Measurements from ENCODE around the gene SMOC2.

The SMOC2 gene

DNA sequence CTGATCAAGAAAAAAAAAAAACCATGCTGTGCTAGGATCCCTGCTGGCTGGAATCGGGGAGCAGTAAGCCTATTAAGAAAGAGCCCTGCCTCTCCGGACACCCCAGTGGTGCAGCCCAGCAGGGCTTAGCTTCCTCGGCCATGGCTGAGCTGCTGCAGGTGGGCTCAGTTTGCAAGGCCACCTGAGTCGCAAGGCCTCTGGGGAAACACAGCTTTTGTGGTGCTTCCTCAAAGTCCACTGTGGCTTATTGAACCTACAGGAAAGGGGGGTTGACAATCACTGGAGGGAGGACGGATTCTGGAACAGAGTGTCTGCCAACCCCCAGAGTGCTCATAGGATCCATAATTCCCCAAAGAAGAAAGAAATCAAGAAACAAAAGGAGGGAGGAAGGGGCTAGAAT is 240.8 kb downstream of the SMOC2 start:
- Histone ChIP-seq H3K4me1 (ENCODE audit: insufficient read depth, poor library complexity, severe bottlenecking) (peaks cover 18% of the 10 kb centered on the region), H3K27me3 (ENCODE audit: insufficient read depth, poor library complexity, severe bottlenecking) (no peaks in the 10 kb centered on the region), H3K36me3 (ENCODE audit: low read depth) (no peaks in the 10 kb centered on the region), H3K4me3 (ENCODE audit: severe bottlenecking) (no peak overlapping the region), H3K9me3 (ENCODE audit: severe bottlenecking) (no peaks in the 10 kb centered on the region), H3K27ac (ENCODE audit: poor library complexity, severe bottlenecking) (no peak overlapping the region)
- ATAC-seq (ENCODE audit: low read depth) (no peak), DNase-seq (ENCODE audit: low spot score) (no peak)
- TF ChIP-seq, protein P1, sequence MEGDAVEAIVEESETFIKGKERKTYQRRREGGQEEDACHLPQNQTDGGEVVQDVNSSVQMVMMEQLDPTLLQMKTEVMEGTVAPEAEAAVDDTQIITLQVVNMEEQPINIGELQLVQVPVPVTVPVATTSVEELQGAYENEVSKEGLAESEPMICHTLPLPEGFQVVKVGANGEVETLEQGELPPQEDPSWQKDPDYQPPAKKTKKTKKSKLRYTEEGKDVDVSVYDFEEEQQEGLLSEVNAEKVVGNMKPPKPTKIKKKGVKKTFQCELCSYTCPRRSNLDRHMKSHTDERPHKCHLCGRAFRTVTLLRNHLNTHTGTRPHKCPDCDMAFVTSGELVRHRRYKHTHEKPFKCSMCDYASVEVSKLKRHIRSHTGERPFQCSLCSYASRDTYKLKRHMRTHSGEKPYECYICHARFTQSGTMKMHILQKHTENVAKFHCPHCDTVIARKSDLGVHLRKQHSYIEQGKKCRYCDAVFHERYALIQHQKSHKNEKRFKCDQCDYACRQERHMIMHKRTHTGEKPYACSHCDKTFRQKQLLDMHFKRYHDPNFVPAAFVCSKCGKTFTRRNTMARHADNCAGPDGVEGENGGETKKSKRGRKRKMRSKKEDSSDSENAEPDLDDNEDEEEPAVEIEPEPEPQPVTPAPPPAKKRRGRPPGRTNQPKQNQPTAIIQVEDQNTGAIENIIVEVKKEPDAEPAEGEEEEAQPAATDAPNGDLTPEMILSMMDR (IDR thresholded peaks at IDR 0.05; ENCODE audit: poor library complexity, severe bottlenecking) = no peak

DNA sequence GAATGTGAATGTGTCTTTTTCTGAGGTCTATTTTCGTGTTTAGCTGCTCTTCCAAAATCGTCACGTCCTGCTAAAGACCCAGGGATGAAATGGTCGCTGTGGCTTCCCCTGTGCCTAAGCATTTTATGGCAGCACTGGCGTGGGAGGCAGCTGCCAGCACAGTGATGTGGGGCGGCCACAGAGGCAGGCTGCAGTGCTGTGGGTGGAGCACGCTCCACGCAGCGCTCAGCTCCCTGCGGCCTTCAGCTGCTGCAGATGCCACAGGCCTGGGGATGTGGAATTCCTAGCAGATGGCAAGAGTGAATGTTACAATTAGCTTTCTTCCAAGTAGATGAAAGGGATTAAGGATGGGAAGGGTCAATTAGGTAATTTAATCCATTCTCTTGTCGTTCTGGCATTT is 242.6 kb downstream of the SMOC2 start:
- Histone ChIP-seq H3K9me3 (ENCODE audit: severe bottlenecking) (no peaks in the 10 kb centered on the region), H3K27ac (ENCODE audit: poor library complexity, severe bottlenecking) (no peak overlapping the region), H3K4me3 (ENCODE audit: severe bottlenecking) (no peak overlapping the region), H3K4me1 (ENCODE audit: insufficient read depth, poor library complexity, severe bottlenecking) (peaks cover 1% of the 10 kb centered on the region), H3K36me3 (ENCODE audit: low read depth) (no peaks in the 10 kb centered on the region), H3K27me3 (ENCODE audit: insufficient read depth, poor library complexity, severe bottlenecking) (no peaks in the 10 kb centered on the region)
- DNase-seq (ENCODE audit: low spot score) (no peak), ATAC-seq (ENCODE audit: low read depth) (no peak)
- TF ChIP-seq, protein P1 (IDR thresholded peaks at IDR 0.05; ENCODE audit: poor library complexity, severe bottlenecking) = no peak

DNA sequence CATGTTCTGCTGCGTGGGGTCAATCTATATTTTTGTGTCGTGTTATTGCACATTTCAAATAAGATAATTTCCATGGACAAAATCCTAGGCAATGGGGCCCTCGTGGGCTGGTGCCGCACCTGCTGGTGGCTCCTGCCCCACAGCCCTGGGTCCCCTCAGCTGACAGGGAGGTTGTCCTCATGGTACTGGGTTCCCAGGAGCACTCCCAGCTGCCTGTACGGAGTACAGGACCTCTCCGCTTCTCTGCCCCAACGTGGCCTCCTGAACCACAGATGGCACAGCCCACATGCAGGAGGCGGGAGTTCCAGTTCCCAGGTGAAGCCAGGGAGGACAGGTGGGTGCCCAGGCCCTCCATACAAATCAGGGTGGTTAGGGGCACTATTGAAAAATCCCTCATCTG is 243.5 kb downstream of the SMOC2 start:
- TF ChIP-seq, protein P1 (IDR thresholded peaks at IDR 0.05; ENCODE audit: poor library complexity, severe bottlenecking) = no peak

DNA sequence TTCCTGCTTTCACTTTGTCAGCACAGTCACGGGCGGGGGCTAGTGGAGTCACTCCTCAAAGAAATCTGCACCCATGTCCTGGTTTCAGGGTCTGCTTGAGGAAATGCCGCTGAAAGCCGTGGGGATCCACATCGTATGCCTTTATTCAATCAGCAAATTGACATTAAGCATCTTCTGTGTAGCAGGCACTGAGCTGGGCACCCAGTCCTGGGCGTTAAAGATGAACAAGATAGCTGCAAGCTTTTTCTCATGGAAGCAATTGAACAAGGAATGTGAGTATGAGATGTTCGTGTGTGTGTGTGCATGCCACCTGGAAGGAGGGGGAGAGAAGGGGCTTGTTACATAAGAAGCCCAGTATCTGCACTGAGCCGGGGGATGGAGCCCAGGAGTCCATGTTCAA is 243.9 kb downstream of the SMOC2 start:
- no peaks in the 10 kb centered on the region for H3K27me3 ChIP-seq (ENCODE audit: insufficient read depth, poor library complexity, severe bottlenecking)
- H3K4me3 ChIP-seq (ENCODE audit: severe bottlenecking) = no peak overlapping the region
- no peak for ATAC-seq (ENCODE audit: low read depth)
- no peaks in the 10 kb centered on the region for H3K36me3 ChIP-seq (ENCODE audit: low read depth)
- no peaks in the 10 kb centered on the region for H3K4me1 ChIP-seq (ENCODE audit: insufficient read depth, poor library complexity, severe bottlenecking)
- H3K9me3 ChIP-seq (ENCODE audit: severe bottlenecking) = no peaks in the 10 kb centered on the region
- TF ChIP-seq, protein P1 (IDR thresholded peaks at IDR 0.05; ENCODE audit: poor library complexity, severe bottlenecking) = no peak
- DNase-seq (ENCODE audit: low spot score) = no peak
- H3K27ac ChIP-seq (ENCODE audit: poor library complexity, severe bottlenecking) = no peak overlapping the region

More for the DNA sequence above, 243.5 kb downstream of the SMOC2 start:
- no peak overlapping the region for H3K4me3 ChIP-seq (ENCODE audit: severe bottlenecking)
- H3K27me3 ChIP-seq (ENCODE audit: insufficient read depth, poor library complexity, severe bottlenecking) = no peaks in the 10 kb centered on the region
- no peaks in the 10 kb centered on the region for H3K36me3 ChIP-seq (ENCODE audit: low read depth)
- ATAC-seq (ENCODE audit: low read depth) (no peak), DNase-seq (ENCODE audit: low spot score) (no peak)
- H3K27ac ChIP-seq (ENCODE audit: poor library complexity, severe bottlenecking) = no peak overlapping the region
- no peaks in the 10 kb centered on the region for H3K4me1 ChIP-seq (ENCODE audit: insufficient read depth, poor library complexity, severe bottlenecking)
- H3K9me3 ChIP-seq (ENCODE audit: severe bottlenecking) = no peaks in the 10 kb centered on the region

DNA sequence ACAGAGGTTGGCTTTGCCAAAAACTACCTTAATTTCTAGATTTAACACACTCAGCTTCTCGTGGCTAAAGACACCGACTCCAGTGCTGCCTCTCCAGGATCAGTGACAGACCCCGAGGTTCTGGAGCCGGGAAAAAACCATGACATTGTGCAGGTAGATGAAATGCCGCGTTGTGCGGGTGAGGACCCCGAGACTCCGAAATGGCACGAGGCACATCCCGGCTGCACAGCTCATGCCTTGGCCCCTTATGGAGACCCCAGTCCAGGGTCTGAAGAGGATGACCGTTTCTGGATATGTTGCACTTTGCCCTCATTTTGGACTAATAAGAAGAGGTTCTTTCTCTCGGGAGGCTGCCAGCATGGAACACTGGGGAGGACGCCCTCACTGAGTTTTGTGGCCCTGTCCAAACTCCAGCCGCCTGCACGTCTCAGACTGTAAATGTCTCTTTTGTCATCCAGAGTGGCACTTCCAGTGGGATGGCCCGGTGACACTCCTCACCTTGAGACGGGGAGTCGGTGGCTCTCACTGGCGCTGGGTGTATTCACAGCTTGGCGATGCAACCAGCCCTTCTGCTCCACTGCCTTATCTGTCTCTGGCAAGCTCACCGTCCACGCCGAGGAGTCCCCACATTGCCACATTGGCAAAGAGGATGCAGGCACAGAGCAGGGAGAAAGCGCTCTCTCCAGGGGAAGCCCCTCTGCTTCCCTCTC is 245.2 kb downstream of the SMOC2 start:
- ATAC-seq (ENCODE audit: low read depth) = no peak
- no peak overlapping the region for H3K4me3 ChIP-seq (ENCODE audit: severe bottlenecking)
- no peaks in the 10 kb centered on the region for H3K4me1 ChIP-seq (ENCODE audit: insufficient read depth, poor library complexity, severe bottlenecking)
- DNase-seq (ENCODE audit: low spot score) = no peak
- no peaks in the 10 kb centered on the region for H3K27me3 ChIP-seq (ENCODE audit: insufficient read depth, poor library complexity, severe bottlenecking)
- H3K36me3 ChIP-seq (ENCODE audit: low read depth) = no peaks in the 10 kb centered on the region
- H3K27ac ChIP-seq (ENCODE audit: poor library complexity, severe bottlenecking) = no peak overlapping the region
- no peaks in the 10 kb centered on the region for H3K9me3 ChIP-seq (ENCODE audit: severe bottlenecking)
- TF ChIP-seq, protein P1 (IDR thresholded peaks at IDR 0.05; ENCODE audit: poor library complexity, severe bottlenecking) = no peak
